GM18498 (cell line): ENCODE data around the gene HOXC11.

ENCODE experiments used
- ATAC-seq: cut with Tn5 transposase; IDR thresholded peaks from one replicate; pipeline ENCODE4 v1.9.1; 2021; ENCODE audit warnings: mild to moderate bottlenecking, moderate library complexity; ENCODE audit not compliant: unreplicated experiment

The HOXC11 gene

GRCh38 chr12:53956914-53957536 is 15.9 kb upstream of the HOXC11 start:
- ATAC-seq, result no peak

GRCh38 chr12:53958128-53958527 is 14.8 kb upstream of the HOXC11 start:
- no peak for ATAC-seq

GRCh38 chr12:53959314-53959713 is 13.6 kb upstream of the HOXC11 start:
- ATAC-seq, result no peak

- ATAC-seq, result no peak
These were observed 12.5 kb upstream of the HOXC11 start for GRCh38 chr12:53960187-53961024.

GRCh38 chr12:53961025-53961761 is 11.7 kb upstream of the HOXC11 start:
- ATAC-seq, result no peak

GRCh38 chr12:53963005-53963404 is 9.9 kb upstream of the HOXC11 start:
- ATAC-seq, result no peak

GRCh38 chr12:53963434-53964314 is 9.3 kb upstream of the HOXC11 start:
- ATAC-seq, result no peak

GRCh38 chr12:53964315-53964713 is 8.6 kb upstream of the HOXC11 start:
- no peak for ATAC-seq

GRCh38 chr12:53965281-53966084 is 7.4 kb upstream of the HOXC11 start:
- no peak for ATAC-seq

- ATAC-seq, result no peak
These were observed 6.9 kb upstream of the HOXC11 start for GRCh38 chr12:53966085-53966384.

- ATAC-seq, result no peak
These were observed 6.4 kb upstream of the HOXC11 start for GRCh38 chr12:53966385-53967133.

- no peak for ATAC-seq
These were observed 5.5 kb upstream of the HOXC11 start for GRCh38 chr12:53967421-53967925.

GRCh38 chr12:53968214-53969127 is 4.5 kb upstream of the HOXC11 start:
- no peak for ATAC-seq

- ATAC-seq, result no peak
These were observed 3.2 kb upstream of the HOXC11 start for GRCh38 chr12:53969588-53970259.

- no peak for ATAC-seq
These were observed 2.5 kb upstream of the HOXC11 start for GRCh38 chr12:53970451-53970850.

- ATAC-seq, result no peak
These were observed 1.8 kb upstream of the HOXC11 start for GRCh38 chr12:53971129-53971528.

- no peak for ATAC-seq
These were observed 1.2 kb upstream of the HOXC11 start for GRCh38 chr12:53971686-53972085.
